ENCODE results near the gene THEMIS.

DNA sequence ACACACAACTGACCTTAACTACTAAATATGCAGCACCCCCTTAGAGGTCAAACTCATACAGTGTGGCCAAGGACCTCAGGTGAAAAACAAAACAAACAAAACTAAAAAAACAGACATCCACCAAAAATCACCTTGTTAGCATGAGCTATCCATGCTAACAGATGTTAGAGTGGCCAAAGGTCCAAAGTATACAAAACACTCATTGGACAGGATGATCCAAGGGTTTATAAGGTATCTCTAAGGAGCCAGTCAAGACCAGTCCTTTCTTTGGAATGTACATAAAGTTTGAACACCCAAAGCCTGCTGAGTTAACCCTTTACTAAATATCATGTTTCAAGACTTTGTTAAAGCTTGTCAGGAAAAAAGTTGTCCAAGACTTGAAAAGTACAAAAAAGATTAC is 35.8 kb downstream of the THEMIS start:
- TF ChIP-seq POLR2A (IDR thresholded peaks at IDR 0.05): no peak
- TF ChIP-seq, protein P1, sequence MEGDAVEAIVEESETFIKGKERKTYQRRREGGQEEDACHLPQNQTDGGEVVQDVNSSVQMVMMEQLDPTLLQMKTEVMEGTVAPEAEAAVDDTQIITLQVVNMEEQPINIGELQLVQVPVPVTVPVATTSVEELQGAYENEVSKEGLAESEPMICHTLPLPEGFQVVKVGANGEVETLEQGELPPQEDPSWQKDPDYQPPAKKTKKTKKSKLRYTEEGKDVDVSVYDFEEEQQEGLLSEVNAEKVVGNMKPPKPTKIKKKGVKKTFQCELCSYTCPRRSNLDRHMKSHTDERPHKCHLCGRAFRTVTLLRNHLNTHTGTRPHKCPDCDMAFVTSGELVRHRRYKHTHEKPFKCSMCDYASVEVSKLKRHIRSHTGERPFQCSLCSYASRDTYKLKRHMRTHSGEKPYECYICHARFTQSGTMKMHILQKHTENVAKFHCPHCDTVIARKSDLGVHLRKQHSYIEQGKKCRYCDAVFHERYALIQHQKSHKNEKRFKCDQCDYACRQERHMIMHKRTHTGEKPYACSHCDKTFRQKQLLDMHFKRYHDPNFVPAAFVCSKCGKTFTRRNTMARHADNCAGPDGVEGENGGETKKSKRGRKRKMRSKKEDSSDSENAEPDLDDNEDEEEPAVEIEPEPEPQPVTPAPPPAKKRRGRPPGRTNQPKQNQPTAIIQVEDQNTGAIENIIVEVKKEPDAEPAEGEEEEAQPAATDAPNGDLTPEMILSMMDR (IDR thresholded peaks at IDR 0.05 in 8 of 11, conservative IDR thresholded peaks at IDR 0.05 in 3 of 11): no peak

Measured in spleen (tissue), 7 donors.